ENCODE results near the gene TTLL4. TPM values are rescaled to one million over a fixed set of nuclear protein-coding genes. Genes with fewer than 3 reads are reported as not detected.

TTLL4 gene
- total and polyA plus RNA-seq, 2 donors (not counting 1 experiment from before 2014, with no cell fraction given) = 21.2 to 33.8 TPM

DNA sequence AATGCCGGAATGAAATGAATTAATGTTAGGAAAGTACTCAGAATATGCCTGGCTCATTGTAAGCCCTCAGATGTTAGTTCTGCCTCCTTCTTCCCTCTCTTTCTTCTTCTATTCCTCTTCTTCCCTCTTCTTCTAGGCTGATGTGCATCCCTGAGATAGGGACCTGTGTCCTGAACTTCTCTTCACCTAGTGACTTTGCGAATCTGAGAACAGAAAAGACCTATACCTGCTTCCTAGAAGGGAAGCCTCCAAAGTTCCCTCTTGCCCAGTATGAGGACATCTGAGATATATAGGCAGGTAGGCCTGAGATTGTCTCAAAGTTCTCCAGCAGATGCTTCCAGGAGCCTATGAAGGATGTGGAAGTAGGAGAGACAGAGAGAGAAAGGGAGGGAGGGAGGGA is 63.2 kb downstream of the TTLL4 start:
- no peak overlapping the region for H3K27ac Mint-ChIP-seq
- Histone ChIP-seq H3K27me3 (replicated peaks in 1 of 4; ENCODE audit: control extremely low read depth in 1 of 4, control insufficient read depth in 3 of 4, insufficient read depth in 4 of 4, low read length in 3 of 4) (no peaks in the 10 kb centered on the region), H3K27ac (ENCODE audit: low read length in 2 of 2) (no peak overlapping the region), H3K9ac (ENCODE audit: low read length) (no peak overlapping the region), H3K4me3 (ENCODE audit: control extremely low read depth in 1 of 5, extremely low read depth in 1 of 5, insufficient read depth in 1 of 5, low read depth in 2 of 5, low read length in 4 of 5) (no peak overlapping the region), H3K4me2 (replicated peaks; ENCODE audit: low read depth, low read length, poor library complexity, severe bottlenecking) (no peak overlapping the region), H3K9me3 (ENCODE audit: control extremely low read depth in 1 of 3, control insufficient read depth in 2 of 3, insufficient read depth in 1 of 3, low read length in 2 of 3) (peaks cover 0 to 24% (median 9%) of the 10 kb centered on the region in 3 donors), H3K79me2 (ENCODE audit: control insufficient read depth, insufficient read depth, low read length) (no peaks in the 10 kb centered on the region), H3K4me1 (ENCODE audit: control insufficient read depth in 2 of 2, insufficient read depth in 2 of 2, low read length in 2 of 2) (no peaks in the 10 kb centered on the region), H2AFZ (ENCODE audit: insufficient read depth, low read depth, low read length, poor library complexity, severe bottlenecking) (no peak overlapping the region), H4K20me1 (ENCODE audit: control insufficient read depth, insufficient read depth, low read length, poor library complexity, severe bottlenecking) (no peaks in the 10 kb centered on the region), H3K36me3 (replicated peaks in 1 of 2; ENCODE audit: control extremely low read depth in 1 of 2, control insufficient read depth in 1 of 2, extremely low read depth in 1 of 2, insufficient read depth in 2 of 2, low read length in 1 of 2) (no peaks in the 10 kb centered on the region)
- ATAC-seq (ENCODE audit: low read depth) (no peak), DNase-seq (no peak)
- no peak for TF ChIP-seq EZH2 (IDR thresholded peaks at IDR 0.05; ENCODE audit: borderline replicate concordance, insufficient read depth, low read depth, low read length, poor library complexity, severe bottlenecking)
- TF ChIP-seq, protein P1, sequence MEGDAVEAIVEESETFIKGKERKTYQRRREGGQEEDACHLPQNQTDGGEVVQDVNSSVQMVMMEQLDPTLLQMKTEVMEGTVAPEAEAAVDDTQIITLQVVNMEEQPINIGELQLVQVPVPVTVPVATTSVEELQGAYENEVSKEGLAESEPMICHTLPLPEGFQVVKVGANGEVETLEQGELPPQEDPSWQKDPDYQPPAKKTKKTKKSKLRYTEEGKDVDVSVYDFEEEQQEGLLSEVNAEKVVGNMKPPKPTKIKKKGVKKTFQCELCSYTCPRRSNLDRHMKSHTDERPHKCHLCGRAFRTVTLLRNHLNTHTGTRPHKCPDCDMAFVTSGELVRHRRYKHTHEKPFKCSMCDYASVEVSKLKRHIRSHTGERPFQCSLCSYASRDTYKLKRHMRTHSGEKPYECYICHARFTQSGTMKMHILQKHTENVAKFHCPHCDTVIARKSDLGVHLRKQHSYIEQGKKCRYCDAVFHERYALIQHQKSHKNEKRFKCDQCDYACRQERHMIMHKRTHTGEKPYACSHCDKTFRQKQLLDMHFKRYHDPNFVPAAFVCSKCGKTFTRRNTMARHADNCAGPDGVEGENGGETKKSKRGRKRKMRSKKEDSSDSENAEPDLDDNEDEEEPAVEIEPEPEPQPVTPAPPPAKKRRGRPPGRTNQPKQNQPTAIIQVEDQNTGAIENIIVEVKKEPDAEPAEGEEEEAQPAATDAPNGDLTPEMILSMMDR (IDR thresholded peaks at IDR 0.05) = no peak
- H3K4me3 Mint-ChIP-seq = no peak overlapping the region
- ChIA-PET POLR2A (no interaction called here), CTCF (no interaction called here)
- peaks cover 14% of the 10 kb centered on the region for H3K9me3 Mint-ChIP-seq (ENCODE audit: insufficient read depth)
- peaks cover 11% of the 10 kb centered on the region for H3K27me3 Mint-ChIP-seq
- no CpG with 5 or more reads among the region's 2 CpGs for WGBS (ENCODE audit: insufficient coverage)
- intact Hi-C loops (cut with micrococcal nuclease) = no loop called here
- no peaks in the 10 kb centered on the region for H3K4me1 Mint-ChIP-seq

DNA sequence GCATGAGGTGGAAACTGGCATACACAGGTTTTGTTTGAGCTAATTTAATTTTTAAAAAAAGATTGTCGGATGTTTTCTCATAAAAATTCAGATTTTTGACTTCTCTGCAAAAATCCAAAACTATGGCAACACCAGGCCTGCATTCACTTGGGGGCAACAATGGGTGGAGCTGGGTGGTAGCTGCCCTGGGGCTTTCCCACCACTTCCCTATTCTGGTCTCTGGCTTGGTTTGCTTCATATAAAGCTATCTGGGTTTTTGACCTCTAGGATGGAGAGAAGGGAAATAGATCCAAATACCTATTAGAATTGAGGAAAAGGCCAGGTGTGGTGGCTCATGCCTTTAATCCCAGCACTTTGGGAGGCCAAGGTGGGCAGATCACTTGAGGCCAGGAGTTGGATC is 65.9 kb downstream of the TTLL4 start:
- Mint-ChIP-seq H3K27me3 (peaks cover 35% of the 10 kb centered on the region), H3K4me3 (no peak overlapping the region), H3K27ac (no peak overlapping the region), H3K9me3 (ENCODE audit: insufficient read depth) (peaks cover 14% of the 10 kb centered on the region), H3K4me1 (peaks cover 4% of the 10 kb centered on the region)
- Histone ChIP-seq H3K79me2 (ENCODE audit: control insufficient read depth, insufficient read depth, low read length) (no peaks in the 10 kb centered on the region), H3K9ac (ENCODE audit: low read length) (no peak overlapping the region), H3K4me3 (ENCODE audit: control extremely low read depth in 1 of 5, extremely low read depth in 1 of 5, insufficient read depth in 1 of 5, low read depth in 2 of 5, low read length in 4 of 5) (no peak overlapping the region), H3K36me3 (replicated peaks in 1 of 2; ENCODE audit: control extremely low read depth in 1 of 2, control insufficient read depth in 1 of 2, extremely low read depth in 1 of 2, insufficient read depth in 2 of 2, low read length in 1 of 2) (no peaks in the 10 kb centered on the region), H3K27me3 (replicated peaks in 1 of 4; ENCODE audit: control extremely low read depth in 1 of 4, control insufficient read depth in 3 of 4, insufficient read depth in 4 of 4, low read length in 3 of 4) (peaks cover 0 to 11% (median 10%) of the 10 kb centered on the region in 4 experiments), H2AFZ (ENCODE audit: insufficient read depth, low read depth, low read length, poor library complexity, severe bottlenecking) (no peak overlapping the region), H3K4me2 (replicated peaks; ENCODE audit: low read depth, low read length, poor library complexity, severe bottlenecking) (no peak overlapping the region), H3K9me3 (ENCODE audit: control extremely low read depth in 1 of 3, control insufficient read depth in 2 of 3, insufficient read depth in 1 of 3, low read length in 2 of 3) (peaks cover 0 to 24% (median 9%) of the 10 kb centered on the region in 3 donors), H3K27ac (ENCODE audit: low read length in 2 of 2) (no peak overlapping the region), H3K4me1 (ENCODE audit: control insufficient read depth in 2 of 2, insufficient read depth in 2 of 2, low read length in 2 of 2) (peaks cover under 1 to 4% of the 10 kb centered on the region in 2 donors), H4K20me1 (ENCODE audit: control insufficient read depth, insufficient read depth, low read length, poor library complexity, severe bottlenecking) (no peaks in the 10 kb centered on the region)
- ATAC-seq (ENCODE audit: low read depth) (no peak), DNase-seq (no peak)
- WGBS (ENCODE audit: insufficient coverage) = no CpG with 5 or more reads among the region's 1 CpG
- CTCF ChIA-PET = no interaction called here
- POLR2A ChIA-PET = no interaction called here
- TF ChIP-seq EZH2 (IDR thresholded peaks at IDR 0.05; ENCODE audit: borderline replicate concordance, insufficient read depth, low read depth, low read length, poor library complexity, severe bottlenecking) = no peak
- TF ChIP-seq, protein P1 (IDR thresholded peaks at IDR 0.05) = no peak
- intact Hi-C loops (cut with micrococcal nuclease) = no loop called here
